GM23338 (cell line): Measurements from ENCODE around the gene WWOX.

ENCODE experiments used
- CREB1 ChIP-seq: fragments of 250-450 bp; sonication (Bioruptor Pico); IDR thresholded peaks from 2 replicates; pipeline ENCODE4 v1.5.0; 2020; ENCODE audit warnings: low read depth, mild to moderate bottlenecking, moderate library complexity
- CTCF ChIP-seq, 2 experiments: fragments of 200-600 bp in 1 of 2; sonication (generic) in 1 of 2; conservative IDR thresholded peaks; 2 replicates each; pipeline versions ENCODE4 v1.5.1 to v1.6.1; 2016 to 2017; ENCODE audit warnings: antibody characterized with exemption in 2 of 2, low read depth in 2 of 2, mild to moderate bottlenecking in 2 of 2, moderate library complexity in 1 of 2
- EZH2 ChIP-seq: fragments of 200-600 bp; sonication (generic); IDR thresholded peaks from one replicate; pipeline ENCODE4 v1.8.0; 2017; ENCODE audit warnings: antibody characterized with exemption, mild to moderate bottlenecking, low read depth; ENCODE audit not compliant: unreplicated experiment
- EZH2phosphoT487 ChIP-seq: fragments of 200-600 bp; sonication (generic); IDR thresholded peaks from one replicate; pipeline ENCODE4 v1.8.1; 2018; ENCODE audit warnings: antibody characterized with exemption; ENCODE audit not compliant: unreplicated experiment
- JUNB ChIP-seq: IDR thresholded peaks from one replicate; pipeline ENCODE4 v1.6.1; 2016; ENCODE audit warnings: antibody characterized with exemption; ENCODE audit not compliant: unreplicated experiment
- REST ChIP-seq: IDR thresholded peaks from one replicate; pipeline ENCODE4 v1.6.1; 2018; ENCODE audit warnings: antibody characterized with exemption; ENCODE audit not compliant: unreplicated experiment

GRCh38 chr16:78212674-78213073, 113.2 kb downstream of the WWOX start:
- TF ChIP-seq JUNB (no peak), EZH2 (no peak), CTCF (conservative IDR thresholded peaks at IDR 0.05; ENCODE audit: low read depth in 2 of 2) (no peak), CREB1 (CRISPR knock-in tag) (no peak), REST (no peak), EZH2phosphoT487 (no peak)
